Left lung (tissue), 10 donors: ENCODE measurements around the gene CLASRP. TPM values are rescaled to one million over a fixed set of nuclear protein-coding genes. Genes with fewer than 3 reads are reported as not detected.

Source experiments
- ATAC-seq: fragments of 200-7000 bp; cut with Tn5 transposase; one replicate; pipeline ENCODE4 v1.9.1; 2020; ENCODE audit warnings: moderate library complexity
- DNase-seq, 4 donors: peaks; one replicate each; pipeline ENCODE4 v3.0.0-alpha.2; 2013 to 2020
- H3K27ac ChIP-seq, 2 donors: fragments of 200-600 bp; sonication (generic) in 1 of 2; one replicate each; pipeline versions ENCODE4 v1.5.0 to v1.8.0; 2020 to 2021
- H3K27me3 ChIP-seq, 2 donors: fragments of 200-600 bp; sonication (generic) in 1 of 2; one replicate each; pipeline versions ENCODE4 v1.5.0 to v1.8.0; 2020 to 2021
- H3K36me3 ChIP-seq, 2 donors: fragments of 200-600 bp; sonication (generic) in 1 of 2; one replicate each; pipeline versions ENCODE4 v1.5.0 to v1.8.0; 2020 to 2021
- H3K4me1 ChIP-seq, 2 donors: fragments of 200-600 bp; one replicate each; pipeline ENCODE4 v1.8.0; 2021
- H3K4me3 ChIP-seq, 2 donors: fragments of 200-600 bp; sonication (generic) in 1 of 2; one replicate each; pipeline versions ENCODE4 v1.5.0 to v1.8.0; 2020 to 2021; ENCODE audit warnings: mild to moderate bottlenecking in 1 of 2
- H3K9me3 ChIP-seq, 2 donors: fragments of 200-600 bp; sonication (generic) in 1 of 2; one replicate each; pipeline versions ENCODE4 v1.5.0 to v1.8.0; 2020 to 2021
- intact Hi-C, 2 donors: fragments of 100-400 bp; cut with DNase I; formaldehyde crosslinking; loops; one replicate each; pipeline versions ENCODE4 v1.11.2 to v1.14.2; 2022
- polyA plus RNA-seq, 6 donors: library from polyadenylated mRNA; unstranded; fragments of 120-200 nt; gene quantifications; one replicate each; pipeline ENCODE4 v1.2.1, GENCODE V29; 2013; ENCODE audit not compliant: insufficient read length in 6 of 6
- total RNA-seq, 2 donors: library from RNA; stranded (reverse); fragmentation: NEBNext Ultra II Directional; extraction: Animal tissue kit (Norgen Biotek cat#: 25700); gene quantifications; one replicate each; pipeline ENCODE4 v1.2.1, GENCODE V29; 2021
- TF ChIP-seq, protein P1 (sequence below), 2 donors: fragments of 200-600 bp; sonication (generic) in 1 of 2; IDR thresholded peaks; one replicate each; pipeline versions ENCODE4 v1.5.0 to v1.8.0; 2021; ENCODE audit warnings: antibody characterized with exemption in 2 of 2
- donor health status: DM: no; HTN: yes; CAD: no.
- donor health status: DM: no; HTN: no; CAD: no.

Gene CLASRP
- total and polyA plus RNA-seq, 8 donors, result 62.9 to 95.3 (median 81.7) TPM

DNA sequence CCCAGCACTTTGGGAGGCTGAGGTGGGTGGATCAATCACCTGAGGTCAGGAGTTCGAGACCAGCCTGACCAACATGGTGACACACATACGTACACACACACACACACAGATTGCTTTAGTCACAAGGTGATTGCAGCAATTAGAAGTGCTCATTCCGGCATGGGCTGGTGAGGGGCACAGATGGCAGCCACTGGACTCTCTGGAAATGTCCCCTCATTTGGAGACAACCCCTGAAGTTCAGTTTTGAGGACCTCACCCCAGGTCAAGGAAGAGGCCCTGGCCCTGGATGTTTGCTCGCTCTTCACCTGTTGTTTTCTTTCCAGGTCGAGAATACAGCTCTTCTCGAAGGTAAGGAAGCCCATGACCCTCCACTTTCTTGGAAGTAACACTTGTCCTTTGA is 31.4 kb downstream of the CLASRP start:
- Histone ChIP-seq H3K36me3 (peaks cover 0 to 73% of the 10 kb centered on the region in 2 donors), H3K4me3 (no peak overlapping the region), H3K9me3 (no peaks in the 10 kb centered on the region), H3K27me3 (no peaks in the 10 kb centered on the region), H3K4me1 (peaks cover 0 to 11% of the 10 kb centered on the region in 2 donors), H3K27ac (no peak overlapping the region)
- intact Hi-C loops, result no loop called here
- DNase-seq (no peak), ATAC-seq (no peak)
- TF ChIP-seq, protein P1, sequence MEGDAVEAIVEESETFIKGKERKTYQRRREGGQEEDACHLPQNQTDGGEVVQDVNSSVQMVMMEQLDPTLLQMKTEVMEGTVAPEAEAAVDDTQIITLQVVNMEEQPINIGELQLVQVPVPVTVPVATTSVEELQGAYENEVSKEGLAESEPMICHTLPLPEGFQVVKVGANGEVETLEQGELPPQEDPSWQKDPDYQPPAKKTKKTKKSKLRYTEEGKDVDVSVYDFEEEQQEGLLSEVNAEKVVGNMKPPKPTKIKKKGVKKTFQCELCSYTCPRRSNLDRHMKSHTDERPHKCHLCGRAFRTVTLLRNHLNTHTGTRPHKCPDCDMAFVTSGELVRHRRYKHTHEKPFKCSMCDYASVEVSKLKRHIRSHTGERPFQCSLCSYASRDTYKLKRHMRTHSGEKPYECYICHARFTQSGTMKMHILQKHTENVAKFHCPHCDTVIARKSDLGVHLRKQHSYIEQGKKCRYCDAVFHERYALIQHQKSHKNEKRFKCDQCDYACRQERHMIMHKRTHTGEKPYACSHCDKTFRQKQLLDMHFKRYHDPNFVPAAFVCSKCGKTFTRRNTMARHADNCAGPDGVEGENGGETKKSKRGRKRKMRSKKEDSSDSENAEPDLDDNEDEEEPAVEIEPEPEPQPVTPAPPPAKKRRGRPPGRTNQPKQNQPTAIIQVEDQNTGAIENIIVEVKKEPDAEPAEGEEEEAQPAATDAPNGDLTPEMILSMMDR (IDR thresholded peaks at IDR 0.05), result no peak

DNA sequence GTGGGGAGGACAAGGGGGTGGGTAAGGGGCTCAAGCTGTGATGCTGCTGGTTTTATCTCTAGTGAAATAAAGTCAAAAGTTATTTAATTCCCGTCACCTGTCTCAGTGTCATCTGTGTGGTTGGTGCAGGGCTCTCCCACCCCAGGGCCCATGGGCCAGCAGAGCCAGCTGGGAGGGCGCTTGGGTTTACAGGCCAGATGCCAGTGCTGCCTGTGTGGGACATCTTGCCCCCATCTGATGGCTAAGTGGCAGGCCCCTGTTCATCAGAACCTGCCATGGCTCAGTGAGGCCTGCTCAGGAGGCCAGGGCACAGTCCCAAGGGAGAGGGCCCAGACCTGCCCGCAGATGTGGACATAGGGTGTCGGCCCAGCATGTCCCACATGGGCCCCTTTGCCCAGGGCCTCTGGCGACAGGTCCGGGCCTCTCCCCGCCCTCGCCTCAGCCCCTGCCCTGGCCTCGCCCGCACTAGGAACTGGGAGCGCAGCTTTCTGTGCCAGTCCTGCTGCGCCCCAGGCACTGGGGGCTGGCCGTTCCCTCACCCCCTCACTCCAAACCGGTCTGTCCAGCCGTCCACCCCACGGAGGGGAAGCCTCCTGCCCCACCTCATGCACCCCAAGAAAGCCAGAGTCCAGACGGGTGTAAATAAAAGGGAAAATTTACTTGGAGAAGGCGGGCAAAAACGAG is 32.2 kb downstream of the CLASRP start:
- TF ChIP-seq, protein P1 (IDR thresholded peaks at IDR 0.05), result no peak
- DNase-seq (no peak), ATAC-seq (no peak)
- intact Hi-C loops, result no loop called here
- Histone ChIP-seq H3K4me1 (peaks cover 0 to 12% of the 10 kb centered on the region in 2 donors), H3K36me3 (peaks cover 0 to 65% of the 10 kb centered on the region in 2 donors), H3K27me3 (no peaks in the 10 kb centered on the region), H3K9me3 (no peaks in the 10 kb centered on the region), H3K4me3 (no peak overlapping the region), H3K27ac (no peak overlapping the region)

DNA sequence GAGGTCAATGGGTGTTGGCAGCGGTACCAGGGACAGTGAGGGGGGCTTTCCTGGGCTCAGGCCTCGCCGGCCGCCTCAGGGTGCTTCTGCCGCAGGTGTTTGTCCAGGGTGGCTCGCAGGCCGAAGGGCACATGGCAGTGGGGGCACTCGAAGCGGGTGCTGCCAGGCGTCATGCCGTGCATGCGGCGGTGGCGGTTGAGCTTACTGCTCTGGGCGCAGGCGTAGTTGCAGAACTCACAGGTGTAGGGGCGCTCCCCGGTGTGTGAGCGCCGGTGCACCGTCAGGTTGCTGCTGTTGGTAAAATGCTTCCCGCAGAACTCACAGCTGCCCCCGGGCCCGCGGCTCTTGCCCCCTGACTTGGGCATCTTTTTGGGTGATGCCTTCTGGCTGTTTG is 32.7 kb downstream of the CLASRP start:
- TF ChIP-seq, protein P1 (IDR thresholded peaks at IDR 0.05), result no peak
- ATAC-seq (no peak), DNase-seq (no peak)
- H3K4me1 ChIP-seq, result peaks cover 2 to 15% of the 10 kb centered on the region in 2 donors
- H3K36me3 ChIP-seq, result peaks cover 0 to 59% of the 10 kb centered on the region in 2 donors
- intact Hi-C loops, result no loop called here
- H3K9me3 ChIP-seq, result no peaks in the 10 kb centered on the region
- H3K4me3 ChIP-seq, result no peak overlapping the region
- H3K27me3 ChIP-seq, result no peaks in the 10 kb centered on the region
- H3K27ac ChIP-seq, result no peak overlapping the region

DNA sequence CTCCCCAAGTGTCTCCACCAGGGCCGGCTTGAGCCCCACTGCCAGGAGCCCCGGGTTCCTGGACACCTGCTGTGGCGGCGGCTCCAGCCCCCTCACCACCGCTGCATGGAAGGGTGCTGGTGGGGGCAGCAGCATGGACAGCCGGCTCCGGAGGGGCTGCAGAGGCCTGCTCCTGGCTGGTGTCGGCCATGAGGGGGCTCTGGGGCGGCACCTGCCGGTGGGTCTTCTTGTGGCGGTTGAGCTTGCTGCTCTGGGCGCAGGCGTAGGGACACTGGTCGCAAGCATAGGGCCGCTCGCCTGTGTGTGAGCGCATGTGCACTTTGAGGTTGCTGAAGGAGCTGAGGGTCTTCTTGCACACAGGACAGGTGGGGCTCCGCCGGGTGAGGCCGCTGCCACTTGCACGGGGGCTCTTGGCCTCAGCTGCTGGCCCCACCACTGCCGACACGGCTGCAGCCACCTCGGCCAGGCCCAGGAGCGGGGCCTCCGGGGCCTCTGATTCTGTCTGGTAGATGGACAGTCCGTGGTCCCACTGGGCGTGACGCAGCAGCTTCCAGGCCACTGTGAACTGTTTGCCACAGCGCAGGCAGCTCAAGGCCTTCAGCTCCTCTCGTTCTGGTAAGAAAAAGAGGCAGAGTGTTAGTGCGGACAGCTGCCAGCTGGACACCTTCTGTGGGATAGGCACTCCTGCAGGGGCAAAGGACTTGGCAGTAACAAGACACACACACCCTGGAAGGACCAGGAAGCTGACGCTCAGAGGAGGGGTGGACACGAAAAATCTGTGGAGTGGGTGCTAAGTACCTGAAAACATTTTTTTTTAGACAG is 33.3 kb downstream of the CLASRP start:
- DNase-seq (no peak), ATAC-seq (peak; percentile 4)
- Histone ChIP-seq H3K27ac (no peak overlapping the region), H3K4me1 (peaks cover 8 to 22% of the 10 kb centered on the region in 2 donors), H3K4me3 (no peak overlapping the region), H3K9me3 (no peaks in the 10 kb centered on the region), H3K27me3 (no peaks in the 10 kb centered on the region), H3K36me3 (peaks cover 0 to 53% of the 10 kb centered on the region in 2 donors)
- TF ChIP-seq, protein P1 (IDR thresholded peaks at IDR 0.05), result no peak
- intact Hi-C loops, result no loop called here

DNA sequence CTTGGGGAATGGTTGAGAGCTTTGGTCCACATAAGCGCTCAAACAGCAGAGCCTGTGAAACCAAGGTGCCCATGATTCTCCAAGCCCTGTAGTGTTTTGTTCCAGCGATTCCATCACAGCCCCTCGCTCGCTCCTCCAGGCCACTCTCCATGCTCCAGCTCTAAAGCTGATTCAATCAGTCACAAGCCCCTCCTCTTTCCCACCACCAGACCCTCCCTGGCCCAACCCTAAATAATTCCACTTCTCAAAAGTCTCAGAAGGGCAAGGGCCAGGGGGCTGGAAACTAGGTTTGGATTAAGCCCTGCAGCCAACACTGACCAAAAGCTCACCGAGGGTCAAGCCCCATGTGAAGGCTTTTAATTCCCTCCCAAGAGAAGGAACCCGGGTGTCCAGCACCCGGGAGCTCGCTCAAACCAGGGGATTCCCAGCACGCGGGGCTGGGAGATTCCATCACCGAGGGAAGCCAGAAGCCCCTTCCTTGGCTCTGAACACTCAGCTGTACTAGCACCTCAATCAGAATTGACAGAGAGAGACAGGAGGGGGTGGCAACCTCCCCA is 36.0 kb downstream of the CLASRP start:
- intact Hi-C loops, result no loop called here
- no peaks in the 10 kb centered on the region for H3K9me3 ChIP-seq
- peak overlapping the region; percentile 14 to 93 for H3K27ac ChIP-seq
- H3K27me3 ChIP-seq, result no peaks in the 10 kb centered on the region
- H3K4me3 ChIP-seq, result peak overlapping the region in 1 of 2 donors; percentile 85
- ATAC-seq, result no peak
- TF ChIP-seq, protein P1 (IDR thresholded peaks at IDR 0.05), result no peak
- peaks cover 0 to 27% of the 10 kb centered on the region in 2 donors for H3K36me3 ChIP-seq
- H3K4me1 ChIP-seq, result peaks cover 9 to 40% of the 10 kb centered on the region in 2 donors
- DNase-seq, result no peak
